Hepatocyte (in vitro differentiated cells): ENCODE data around the gene PAXX.

Source experiments
- CTCF ChIP-seq: fragments of 200-600 bp; sonication (generic); IDR thresholded peaks from 2 replicates; pipeline ENCODE4 v1.5.1; 2016; ENCODE audit warnings: antibody characterized with exemption, mild to moderate bottlenecking; ENCODE audit not compliant: poor library complexity
- EZH2 ChIP-seq: fragments of 200-600 bp; sonication (generic); IDR thresholded peaks from 2 replicates; pipeline ENCODE4 v1.6.1; 2016; ENCODE audit warnings: antibody characterized with exemption, mild to moderate bottlenecking, borderline replicate concordance
- EZH2phosphoT487 ChIP-seq: fragments of 200-600 bp; sonication (generic); IDR thresholded peaks from one replicate; pipeline ENCODE4 v1.6.1; 2018; ENCODE audit warnings: antibody characterized with exemption, mild to moderate bottlenecking, low read depth, moderate library complexity; ENCODE audit not compliant: unreplicated experiment, severe bottlenecking

GRCh38 chr9:137027369-137028262, 35.4 kb downstream of the PAXX start, which contains the start of gene ABCA2:
- TF ChIP-seq CTCF = no peak
- no peak for TF ChIP-seq EZH2phosphoT487
- no peak for TF ChIP-seq EZH2
